HepG2 (cell line): ENCODE results near the gene TOMM20. TPM values are rescaled to one million over a fixed set of nuclear protein-coding genes. Genes with fewer than 3 reads are reported as not detected.
A peak's percentile ranks its signal among the peaks of the same experiment; 100 is the strongest.

ENCODE experiments used
- BORCS8-MEF2B ChIP-seq: sonication (generic); formaldehyde crosslinking; IDR thresholded peaks from 2 replicates; pipeline ENCODE4 v1.8.0; 2022; ENCODE audit warnings: mild to moderate bottlenecking, missing genetic modification reagents
- FLYWCH1 ChIP-seq: sonication (generic); formaldehyde crosslinking; IDR thresholded peaks from 2 replicates; pipeline ENCODE4 v1.8.1; 2023; ENCODE audit warnings: mild to moderate bottlenecking, missing genetic modification reagents
- GABPB1 ChIP-seq: IDR thresholded peaks from 2 replicates; pipeline ENCODE4 v1.6.1; 2016; ENCODE audit warnings: mild to moderate bottlenecking, missing genetic modification reagents, moderate library complexity, missing compliant biosample characterization
- HMG20B ChIP-seq: conservative IDR thresholded peaks from 2 replicates; pipeline ENCODE4 v1.6.1; 2016; ENCODE audit warnings: missing genetic modification reagents, missing compliant biosample characterization
- JUND ChIP-seq: sonication (generic); formaldehyde crosslinking; IDR thresholded peaks from 2 replicates; pipeline ENCODE4 v1.8.0; 2022; ENCODE audit warnings: mild to moderate bottlenecking, missing genetic modification reagents
- KLF11 ChIP-seq: IDR thresholded peaks from 2 replicates; pipeline ENCODE4 v1.6.1; 2016; ENCODE audit warnings: missing compliant biosample characterization
- MAFF ChIP-seq: IDR thresholded peaks from 2 replicates; pipeline ENCODE4 v1.6.1; 2011; ENCODE audit warnings: low read depth, low read length, improper control_type of control experiment
- MYPOP ChIP-seq: sonication (generic); formaldehyde crosslinking; IDR thresholded peaks from 2 replicates; pipeline ENCODE4 v1.8.1; 2023; ENCODE audit warnings: mild to moderate bottlenecking, moderate library complexity, missing genetic modification reagents
- NR3C1 ChIP-seq: sonication (generic); formaldehyde crosslinking; IDR thresholded peaks from 2 replicates; pipeline ENCODE4 v1.4.0; 2020; ENCODE audit warnings: missing genetic modification reagents
- PBX2 ChIP-seq: IDR thresholded peaks from 2 replicates; pipeline ENCODE4 v1.6.1; 2016; ENCODE audit warnings: control low read depth
- PRDM4 ChIP-seq: sonication (generic); formaldehyde crosslinking; IDR thresholded peaks from 2 replicates; pipeline ENCODE4 v1.9.0; 2021; ENCODE audit warnings: missing genetic modification reagents, borderline replicate concordance
- RCOR2 ChIP-seq: IDR thresholded peaks from 2 replicates; pipeline ENCODE4 v1.6.1; 2016; ENCODE audit warnings: missing biosample characterization, missing genetic modification reagents
- SCMH1 ChIP-seq: sonication (generic); formaldehyde crosslinking; IDR thresholded peaks from 2 replicates; pipeline ENCODE4 v1.9.0; 2021; ENCODE audit warnings: missing genetic modification reagents, mild to moderate bottlenecking, borderline replicate concordance
- SETDB1 ChIP-seq: sonication (generic); formaldehyde crosslinking; IDR thresholded peaks from 2 replicates; pipeline ENCODE4 v1.5.1; 2020; ENCODE audit warnings: missing genetic modification reagents, mild to moderate bottlenecking, borderline replicate concordance
- SIX1 ChIP-seq: sonication (generic); formaldehyde crosslinking; IDR thresholded peaks from 2 replicates; pipeline ENCODE4 v1.4.0; 2020; ENCODE audit warnings: missing genetic modification reagents, borderline replicate concordance
- SOX5 ChIP-seq: IDR thresholded peaks from 2 replicates; pipeline ENCODE4 v1.6.1; 2016; ENCODE audit warnings: borderline replicate concordance
- USF2 ChIP-seq, 2 experiments: sonication (generic) in 1 of 2; formaldehyde crosslinking in 1 of 2; IDR thresholded peaks; 2 replicates each; pipeline versions ENCODE4 v1.5.1 to v1.6.1; 2011 to 2020; ENCODE audit warnings: borderline replicate concordance in 1 of 2, low read depth in 1 of 2, low read length in 1 of 2, mild to moderate bottlenecking in 1 of 2, missing genetic modification reagents in 1 of 2, moderate library complexity in 1 of 2
- ZNF224 ChIP-seq: sonication (generic); formaldehyde crosslinking; IDR thresholded peaks from 2 replicates; pipeline ENCODE4 v1.5.0; 2020; ENCODE audit warnings: mild to moderate bottlenecking, missing genetic modification reagents
- ZNF350 ChIP-seq: sonication (generic); formaldehyde crosslinking; IDR thresholded peaks from 2 replicates; pipeline ENCODE4 v1.4.0; 2020; ENCODE audit warnings: mild to moderate bottlenecking, low read depth, missing genetic modification reagents, borderline replicate concordance
- ZUFSP ChIP-seq: sonication (generic); formaldehyde crosslinking; IDR thresholded peaks from 2 replicates; pipeline ENCODE4 v1.9.0; 2021; ENCODE audit warnings: missing genetic modification reagents, mild to moderate bottlenecking, borderline replicate concordance
- polyA plus RNA-seq, 8 experiments: library from polyadenylated mRNA; depleted of rRNA in 3 of 8; stranded (reverse) in 7 of 8; unstranded in 1 of 8; fragments of >200 nt; fragmentation: Illumina TruSeq in 4 of 8; extraction: Trizol in 4 of 8; gene quantifications; 2 replicates each; pipeline versions ENCODE4 v1.2.1 to v1.2.3, GENCODE V29; 2011 to 2016; ENCODE audit warnings: low read depth in 4 of 8, missing spikeins in 1 of 8, mixed read lengths in 1 of 8; ENCODE audit not compliant: insufficient read depth in 1 of 8
- total RNA-seq, 5 experiments: library from RNA; depleted of rRNA; stranded (reverse); fragments of >200 nt; fragmentation: Illumina TruSeq; extraction: Trizol; gene quantifications; 2 replicates each; pipeline ENCODE4 v1.2.3, GENCODE V29; 2016; ENCODE audit warnings: low read depth in 1 of 5

TOMM20 gene
- total and polyA plus RNA-seq, 2 of the 13 experiments (the other 11 are each of a cell fraction or from before 2014, with no cell fraction given) = 153 to 376 TPM

GRCh38 chr1:235160957-235161684 is 32.5 kb upstream of the TOMM20 start, which contains the start of gene RBM34 (continued):
- peak; percentile 64; the same call in 1 of the 2 replicates for TF ChIP-seq PRDM4 (CRISPR knock-in tag)
- peak; percentile 84; the same call in 1 of the 2 replicates for TF ChIP-seq ZNF224 (CRISPR knock-in tag)
- 0 out of 2 replicates have a peak, but pooled peaks have one; percentile 48 for TF ChIP-seq RCOR2
- TF ChIP-seq MAFF = no peak
- no peak for TF ChIP-seq FLYWCH1 (CRISPR knock-in tag)
- TF ChIP-seq SIX1 (CRISPR knock-in tag) = no peak
- peak; percentile 94 for TF ChIP-seq KLF11 (CRISPR knock-in tag)
- TF ChIP-seq SCMH1 = no peak
- TF ChIP-seq NR3C1 (CRISPR knock-in tag) = no peak
- 0 out of 2 replicates have a peak, but pooled peaks have one; percentile 29 for TF ChIP-seq HMG20B (CRISPR knock-in tag)
- no peak; the same call in none of the 2 replicates for TF ChIP-seq SOX5 (CRISPR knock-in tag)
- peak; percentile 79 for TF ChIP-seq BORCS8-MEF2B (CRISPR knock-in tag)
- no peak for TF ChIP-seq SETDB1 (CRISPR knock-in tag)
- TF ChIP-seq USF2 (IDR thresholded peaks at IDR 0.05; ENCODE audit: low read depth, low read length) = no peak
- TF ChIP-seq USF2 (CRISPR knock-in tag; IDR thresholded peaks at IDR 0.05; ENCODE audit: borderline replicate concordance) = no peak; the same call in 1 of the 2 replicates
- peak; percentile 91; the same call in 1 of the 2 replicates for TF ChIP-seq ZNF350 (CRISPR knock-in tag)
- peak; percentile 98 for TF ChIP-seq GABPB1 (CRISPR knock-in tag)
- TF ChIP-seq PBX2 (CRISPR knock-in tag) = no peak
- TF ChIP-seq ZUFSP (CRISPR knock-in tag) = no peak
- TF ChIP-seq JUND (CRISPR knock-in tag) = no peak
- peak; percentile 84 for TF ChIP-seq MYPOP (CRISPR knock-in tag)
